Measurements from ENCODE around the gene CCNL2.
"Not testable (repeated sequence)": the region's sequence is repeated elsewhere in the genome, so short reads cannot be mapped to it uniquely, and the experiment has no call there.

The CCNL2 gene

GRCh38 chr1:1397839-1398523, 1.2 kb downstream of the CCNL2 start:
- DNase-seq, result no peak

- no peak for DNase-seq
Observed at GRCh38 chr1:1395166-1395565, 4.0 kb downstream of the CCNL2 start.

DNA sequence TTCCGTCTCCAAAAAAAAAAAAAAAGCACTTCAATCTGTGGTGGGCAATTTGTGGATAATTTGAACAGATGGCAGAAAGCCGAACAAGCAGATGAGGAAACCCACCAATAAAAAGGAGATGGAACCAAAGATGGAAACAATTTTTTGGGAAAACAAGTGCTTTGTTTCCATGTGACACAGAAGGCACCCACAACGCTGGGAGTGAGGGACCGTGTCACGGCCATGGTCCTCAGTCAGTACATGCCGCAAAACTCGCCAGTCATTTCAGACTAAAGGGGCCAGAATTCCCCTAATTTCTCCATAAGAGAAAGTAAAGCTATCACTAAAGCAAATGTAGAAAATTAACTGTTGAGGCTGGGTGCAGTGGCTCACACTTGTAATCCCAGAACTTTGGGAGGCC, 5.0 kb downstream of the CCNL2 start:
- no peak for DNase-seq

GRCh38 chr1:1393428-1393827, 5.7 kb downstream of the CCNL2 start:
- DNase-seq, result no peak

GRCh38 chr1:1393014-1393413, 6.1 kb downstream of the CCNL2 start:
- DNase-seq, result no peak

GRCh38 chr1:1391225-1391624, 7.9 kb downstream of the CCNL2 start:
- no peak for DNase-seq

DNA sequence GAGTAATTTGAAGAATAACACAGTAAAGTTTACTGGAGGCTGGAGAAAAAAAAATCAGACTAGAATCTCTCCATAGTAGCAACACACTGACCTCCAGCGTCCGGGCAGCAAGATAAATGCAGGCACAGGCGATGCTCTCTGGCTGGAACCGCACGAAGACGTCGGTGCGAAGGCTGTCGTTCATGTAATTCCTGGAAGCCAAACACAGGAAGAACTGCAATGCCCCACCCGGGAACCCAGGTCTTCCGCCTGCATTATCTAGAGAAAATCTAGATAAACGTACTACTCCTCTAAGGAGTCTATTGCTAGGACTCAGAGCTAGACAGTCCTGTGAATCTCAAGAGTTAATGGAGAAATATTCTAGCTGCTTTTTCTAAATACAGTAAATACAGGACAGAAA, 8.5 kb downstream of the CCNL2 start:
- no peak for DNase-seq

DNA sequence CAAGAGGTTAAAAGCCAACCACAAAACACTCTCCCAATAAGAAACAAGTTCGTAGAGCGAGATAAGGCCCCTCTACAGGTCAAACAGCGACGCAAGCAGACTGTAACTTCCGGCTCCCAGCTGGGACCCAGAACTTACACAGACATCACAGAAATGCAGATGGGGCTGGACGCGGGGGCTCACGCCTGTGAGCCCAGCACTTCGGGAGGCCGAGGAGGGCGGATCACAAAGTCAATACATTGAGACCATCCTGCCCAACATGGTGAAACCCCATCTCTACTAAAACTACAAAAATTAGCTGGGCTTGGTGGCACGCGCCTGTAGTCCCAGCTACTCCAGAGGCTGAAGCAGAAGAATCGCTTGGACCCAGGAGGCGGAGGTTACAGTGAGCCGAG, 11.1 kb downstream of the CCNL2 start:
- no peak for DNase-seq

DNA sequence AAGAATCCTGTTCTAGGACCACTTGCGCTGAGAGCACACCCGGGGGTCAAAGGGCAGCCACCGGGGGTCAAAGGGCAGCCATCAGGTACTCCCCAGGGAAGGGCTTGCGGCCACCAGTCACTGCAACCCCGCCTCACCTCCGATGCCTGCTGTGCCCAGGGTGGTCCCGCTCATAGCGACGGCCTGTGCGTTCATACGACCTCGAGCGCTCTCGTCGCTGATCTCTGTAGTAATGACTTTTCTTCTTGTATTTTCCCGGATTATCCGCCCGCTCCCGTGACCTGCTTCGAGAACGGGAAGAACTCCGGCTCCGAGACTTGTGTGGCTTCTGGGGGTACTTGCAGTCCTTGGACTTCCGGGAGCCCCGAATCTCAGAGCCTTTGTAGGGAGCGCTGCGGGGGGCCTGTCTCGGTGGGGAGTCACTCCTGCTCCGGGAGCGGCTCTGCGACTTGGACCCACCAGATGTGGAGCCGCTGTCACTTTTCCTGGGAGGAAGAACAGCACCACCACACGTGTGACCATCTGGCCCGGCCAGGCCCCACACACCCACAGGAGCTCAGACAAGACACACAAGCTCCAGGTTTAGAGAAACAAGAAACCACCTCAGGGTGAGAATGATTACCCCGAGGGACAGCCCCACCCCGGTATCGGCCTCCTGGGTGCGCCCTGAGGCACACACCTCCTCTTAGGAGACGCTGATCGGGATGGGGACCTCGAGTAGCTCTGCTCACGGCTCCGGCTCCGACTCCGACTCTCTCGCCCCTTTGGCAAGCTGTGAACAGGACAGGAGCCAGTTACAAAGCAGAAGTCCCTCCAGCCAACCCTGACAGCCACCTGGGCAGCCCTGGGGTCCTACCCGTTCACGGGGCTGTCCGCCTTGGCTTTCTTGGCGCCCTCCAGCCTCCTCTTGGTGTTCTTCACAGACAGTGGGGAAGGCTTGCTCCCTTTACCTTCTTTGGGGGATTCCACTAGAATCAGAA, 11.7 kb downstream of the CCNL2 start:
- no peak for DNase-seq

DNA sequence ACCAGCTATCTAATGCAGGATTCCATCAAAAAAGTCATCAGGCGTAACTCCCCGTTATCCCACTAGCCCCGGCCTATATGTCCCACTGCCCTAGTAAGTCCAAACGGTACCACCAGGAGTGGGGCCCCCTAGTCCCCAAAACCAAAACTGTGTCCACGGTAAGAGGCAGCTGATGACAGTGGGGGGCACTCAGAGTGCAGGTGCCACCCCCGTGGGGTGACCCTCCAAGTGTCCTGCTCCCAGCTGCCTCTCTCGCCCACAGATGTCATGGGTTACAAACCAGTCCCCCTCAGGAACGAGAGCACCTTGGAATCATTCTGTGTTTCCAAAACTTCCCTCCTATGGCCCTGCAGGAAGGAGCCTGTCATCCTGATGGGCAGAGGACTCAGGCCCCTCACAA, 13.2 kb downstream of the CCNL2 start:
- DNase-seq, result no peak

GRCh38 chr1:1385339-1385738, 13.8 kb downstream of the CCNL2 start:
- not testable (repeated sequence) for DNase-seq

DNA sequence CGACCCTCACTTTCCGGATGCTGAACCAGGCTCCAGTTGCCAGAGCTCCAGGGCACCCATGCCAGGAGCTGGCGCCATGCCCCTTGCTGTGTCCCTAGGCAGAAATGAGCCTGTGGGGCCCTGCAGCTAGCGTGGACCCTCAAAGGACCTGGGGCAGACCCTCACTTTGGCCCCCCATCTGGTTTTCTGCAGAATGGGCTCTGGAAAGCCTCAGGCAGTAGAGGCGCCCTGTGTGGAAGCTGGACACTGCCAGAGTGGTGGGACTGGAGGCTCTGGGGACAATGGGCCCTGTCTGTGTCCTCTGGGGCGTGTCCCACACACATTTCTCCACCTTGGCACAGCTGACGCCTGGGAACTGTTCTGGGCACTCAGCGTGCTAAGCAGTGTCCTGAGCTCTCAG, 17.8 kb downstream of the CCNL2 start:
- no peak for DNase-seq

DNA sequence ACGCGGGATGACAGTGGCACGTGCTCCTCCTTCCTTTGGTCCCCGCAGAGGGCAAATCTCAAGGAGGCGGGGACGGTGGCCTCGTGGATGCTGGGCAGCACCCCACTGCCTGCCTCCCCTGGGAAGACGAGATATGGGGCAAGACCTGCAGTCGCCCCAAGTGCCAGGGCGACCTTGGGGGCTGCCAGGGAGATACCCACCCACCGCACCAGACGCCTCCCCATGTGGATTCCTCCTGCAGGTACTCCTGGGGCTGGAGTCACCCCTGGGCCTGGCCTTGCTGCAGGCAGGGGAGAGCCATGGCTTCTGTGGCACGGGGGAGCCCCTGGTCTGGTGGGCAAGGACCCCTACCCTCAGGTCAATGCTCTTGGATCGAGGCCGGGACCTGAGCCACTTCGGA, 18.3 kb downstream of the CCNL2 start:
- no peak for DNase-seq

DNA sequence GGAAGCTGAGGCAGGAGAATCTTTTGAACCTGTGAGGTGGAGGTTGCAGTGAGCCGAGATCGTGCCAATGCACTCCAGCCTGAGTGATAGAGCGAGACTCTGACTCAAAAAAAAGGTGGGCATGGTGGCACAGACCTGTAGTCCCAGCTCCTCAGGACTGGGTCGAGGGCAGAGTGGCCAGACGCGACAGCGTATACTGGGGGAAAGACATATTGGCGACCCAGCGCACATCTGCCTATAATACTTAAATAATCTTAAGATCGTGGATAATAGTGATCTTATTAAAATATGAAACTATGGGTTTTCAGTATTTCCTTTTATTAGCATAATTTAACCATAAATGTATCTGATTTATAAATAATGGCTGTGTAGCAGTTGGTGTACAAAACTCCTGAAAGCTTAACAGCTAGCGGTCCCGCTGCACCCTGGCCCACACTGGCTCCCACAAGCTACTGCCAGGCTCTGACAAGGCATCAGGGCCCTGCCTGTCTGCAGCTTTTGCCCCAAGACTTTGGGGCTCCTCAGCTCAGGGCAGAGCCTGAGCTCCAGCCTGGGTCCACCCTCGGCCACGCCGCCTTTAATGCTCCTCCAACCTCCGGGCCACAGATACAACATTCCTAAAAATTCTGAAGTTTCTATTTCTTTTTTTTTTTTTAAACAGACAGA, 21.5 kb downstream of the CCNL2 start:
- DNase-seq, result no peak

GRCh38 chr1:1376551-1377226, 22.4 kb downstream of the CCNL2 start:
- no peak for DNase-seq

GRCh38 chr1:1374929-1375662, 24.0 kb downstream of the CCNL2 start, which contains the start of gene AURKAIP1:
Gene AURKAIP1, minus strand, starts transcription at chr1:1375207. Its CDS starts 451 bp downstream, at chr1:1374756.
- peak; percentile 87 to 95 for DNase-seq

DNA sequence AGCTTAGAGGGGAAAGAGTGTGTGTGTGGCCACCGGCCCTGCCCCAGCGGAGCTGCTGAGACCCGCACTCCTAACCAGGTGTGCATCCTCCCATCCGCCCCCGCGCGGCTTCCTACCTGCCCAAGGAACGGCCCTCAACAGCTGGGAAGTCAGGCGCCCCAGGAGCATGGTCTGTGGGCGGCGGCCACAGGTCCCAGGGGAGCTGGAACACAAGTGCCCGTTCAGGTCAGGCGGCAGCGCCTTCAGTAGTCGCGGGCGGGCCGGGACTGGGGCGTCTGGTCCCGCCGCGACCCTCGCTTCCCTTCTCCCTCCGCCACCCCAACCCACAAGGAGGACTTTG, 24.6 kb downstream of the CCNL2 start:
- no peak for DNase-seq

GRCh38 chr1:1373815-1374588, 25.1 kb downstream of the CCNL2 start:
- DNase-seq, result no peak

GRCh38 chr1:1373051-1373814, 25.9 kb downstream of the CCNL2 start:
- no peak for DNase-seq
